ENCODE results near the gene SYPL1. TPM values are rescaled to one million over a fixed set of nuclear protein-coding genes. Genes with fewer than 3 reads are reported as not detected.

Gene SYPL1
- total and polyA plus RNA-seq, 4 experiments from 2014 or later = 46.9 to 78.3 (median 61.7) TPM

DNA sequence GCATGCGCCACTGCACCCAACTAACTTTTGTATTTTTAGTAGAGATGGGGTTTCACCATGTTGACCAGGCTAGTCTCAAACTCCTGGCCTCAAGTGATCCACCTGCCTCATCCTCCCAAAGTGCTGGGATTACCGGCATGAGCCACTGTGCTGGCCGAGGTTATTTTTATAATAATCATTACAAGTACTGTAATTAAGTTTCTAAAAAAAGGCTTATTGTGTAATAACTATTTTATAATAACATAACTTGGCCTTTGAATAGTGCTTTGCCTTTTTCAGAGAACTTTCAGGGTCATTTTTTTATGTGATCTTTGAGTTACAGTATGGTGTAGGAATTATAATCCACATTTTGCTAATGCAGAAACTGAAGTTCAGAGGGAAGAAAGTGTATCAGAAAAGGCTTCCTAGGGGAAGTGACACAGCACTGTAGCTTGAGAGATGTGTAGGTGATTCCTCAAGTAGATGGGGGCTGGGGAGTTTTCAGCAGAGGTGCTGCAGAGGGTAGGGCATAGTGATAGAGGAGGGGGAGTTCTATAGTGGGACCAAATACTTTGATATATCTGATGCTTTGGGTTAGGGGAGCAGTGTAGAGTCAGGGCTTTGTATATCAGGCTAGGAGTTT is 9.2 kb upstream of the SYPL1 start:
- Mint-ChIP-seq H3K9me3 (no peaks in the 10 kb centered on the region), H3K4me3 (no peak overlapping the region), H3K36me3 (no peaks in the 10 kb centered on the region), H3K27me3 (peaks cover 3 to 7% of the 10 kb centered on the region in 2 donors), H3K4me1 (peaks cover 10 to 19% (median 13%) of the 10 kb centered on the region in 4 donors), H3K27ac (no peak overlapping the region)
- CTCF ChIA-PET (ENCODE audit: partially characterized antibody) = interaction anchor here (0.7 kb wide), 1 partner anchor 63 kb away, joined by 3 read pairs; no protein-coding TSS in a partner anchor
- no peaks in the 10 kb centered on the region for H3K9me3 ChIP-seq (ENCODE audit: control insufficient read depth in 1 of 2, low read length in 2 of 2)
- no peaks in the 10 kb centered on the region for H3K27me3 ChIP-seq (ENCODE audit: insufficient read depth, low read length)
- intact Hi-C loops (cut with micrococcal nuclease) = no loop called here
- POLR2A ChIA-PET (ENCODE audit: partially characterized antibody) = interaction anchor here (0.5 kb wide), 1 partner anchor 1745 kb away, joined by 3 read pairs; no protein-coding TSS in a partner anchor
- no peak for DNase-seq
- peaks cover 4% of the 10 kb centered on the region for H3K4me1 ChIP-seq (ENCODE audit: insufficient read depth, low read length)
- no peak overlapping the region for H3K27ac ChIP-seq (ENCODE audit: low read depth, low read length)
- H3K4me3 ChIP-seq (ENCODE audit: low read length in 2 of 2) = no peak overlapping the region
- no peaks in the 10 kb centered on the region for H3K36me3 ChIP-seq (ENCODE audit: insufficient read depth, low read length)

GRCh38 chr7:106120500-106120899 is 8.4 kb upstream of the SYPL1 start:
- no peak for DNase-seq
- Mint-ChIP-seq H3K36me3 (no peaks in the 10 kb centered on the region), H3K4me3 (no peak overlapping the region), H3K9me3 (no peaks in the 10 kb centered on the region), H3K27me3 (peaks cover 3 to 5% of the 10 kb centered on the region in 2 donors), H3K27ac (peak overlapping the region in 1 of 7 donors; percentile 48), H3K4me1 (peaks cover 10 to 17% (median 14%) of the 10 kb centered on the region in 4 donors)
- Histone ChIP-seq H3K4me1 (ENCODE audit: insufficient read depth, low read length) (no peaks in the 10 kb centered on the region), H3K36me3 (ENCODE audit: insufficient read depth, low read length) (no peaks in the 10 kb centered on the region), H3K4me3 (ENCODE audit: low read length in 2 of 2) (no peak overlapping the region), H3K27ac (ENCODE audit: low read depth, low read length) (no peak overlapping the region), H3K27me3 (ENCODE audit: insufficient read depth, low read length) (no peaks in the 10 kb centered on the region), H3K9me3 (ENCODE audit: control insufficient read depth in 1 of 2, low read length in 2 of 2) (no peaks in the 10 kb centered on the region)
- CTCF ChIA-PET (ENCODE audit: partially characterized antibody) = no interaction called here
- intact Hi-C loops (cut with micrococcal nuclease) = no loop called here
- POLR2A ChIA-PET (ENCODE audit: partially characterized antibody) = no interaction called here

DNA sequence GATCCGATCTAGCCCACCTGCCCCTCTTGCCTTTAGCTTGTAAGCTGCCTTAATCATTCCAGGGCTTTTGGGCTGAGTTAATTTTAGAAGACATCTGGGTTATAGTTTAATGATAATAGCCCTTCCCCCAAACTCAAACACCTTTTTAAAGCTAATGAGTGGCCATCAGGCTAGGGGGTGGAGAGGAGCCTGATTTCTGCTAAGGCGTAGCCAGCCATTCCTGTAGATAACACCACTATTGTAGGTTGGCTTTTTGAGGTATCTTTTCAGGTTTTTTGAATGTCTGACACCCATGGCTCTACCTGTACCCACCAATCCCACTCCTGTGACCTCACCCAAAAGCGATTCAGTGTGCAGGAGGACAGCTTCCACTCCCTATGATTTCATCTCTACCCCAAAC is 7.6 kb upstream of the SYPL1 start:
- ChIA-PET CTCF (ENCODE audit: partially characterized antibody) (interaction anchor here (1.0 kb wide), 1 partner anchor 13 kb away, joined by 4 read pairs; no protein-coding TSS in a partner anchor), POLR2A (ENCODE audit: partially characterized antibody) (no interaction called here)
- no peak overlapping the region for H3K4me3 Mint-ChIP-seq
- H3K27me3 Mint-ChIP-seq = peaks cover 3 to 5% of the 10 kb centered on the region in 2 donors
- no peaks in the 10 kb centered on the region for H3K36me3 Mint-ChIP-seq
- H3K4me1 Mint-ChIP-seq = peaks cover 15 to 22% (median 18%) of the 10 kb centered on the region in 4 donors
- no peaks in the 10 kb centered on the region for H3K9me3 Mint-ChIP-seq
- Histone ChIP-seq H3K27ac (ENCODE audit: low read depth, low read length) (no peak overlapping the region), H3K9me3 (ENCODE audit: control insufficient read depth in 1 of 2, low read length in 2 of 2) (no peaks in the 10 kb centered on the region), H3K36me3 (ENCODE audit: insufficient read depth, low read length) (no peaks in the 10 kb centered on the region), H3K4me3 (ENCODE audit: low read length in 2 of 2) (no peak overlapping the region), H3K4me1 (ENCODE audit: insufficient read depth, low read length) (peaks cover 5% of the 10 kb centered on the region), H3K27me3 (ENCODE audit: insufficient read depth, low read length) (no peaks in the 10 kb centered on the region)
- H3K27ac Mint-ChIP-seq = peak overlapping the region in 1 of 7 donors; percentile 36
- no peak for DNase-seq
- intact Hi-C loops (cut with micrococcal nuclease) = loop anchor here (10.0 kb wide), 2 partner anchors 545 to 1175 kb away; partner anchors contain the start of gene CCDC71L

DNA sequence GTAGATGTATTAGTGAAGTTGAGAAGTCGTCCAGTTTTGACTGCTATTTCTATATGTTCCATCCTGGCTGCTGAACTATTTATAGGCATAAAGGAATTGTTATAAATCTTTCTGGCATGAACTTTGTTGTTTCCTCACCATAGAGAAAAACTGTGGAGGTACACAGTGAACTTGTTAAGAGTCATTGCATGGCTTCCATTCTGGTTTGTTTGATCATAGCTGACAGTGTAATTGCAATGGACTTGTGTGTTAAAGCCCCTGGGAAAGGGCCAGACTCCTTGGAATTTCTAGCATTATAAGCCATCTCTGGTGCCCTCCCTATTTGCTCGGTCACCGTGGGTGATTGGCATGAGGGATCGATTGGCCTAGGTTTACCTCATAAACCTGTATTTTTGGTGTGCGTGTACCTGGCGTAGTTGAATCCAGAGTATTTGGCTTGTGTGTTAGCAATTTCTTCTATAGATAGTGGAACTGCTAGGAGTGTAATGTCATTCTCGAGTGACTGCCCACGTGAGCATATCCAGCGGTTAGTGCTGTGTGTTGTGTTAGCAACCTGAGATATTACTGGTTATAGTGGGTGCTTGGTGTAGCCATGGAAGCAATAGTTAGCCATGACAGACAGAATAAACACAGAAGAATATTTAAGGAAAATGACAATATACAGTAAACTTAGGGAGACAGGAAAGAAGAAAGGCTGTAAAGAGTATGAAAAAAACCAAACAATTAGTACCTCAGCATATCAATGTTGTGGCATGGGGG is 5.9 kb upstream of the SYPL1 start:
- H3K27ac ChIP-seq (ENCODE audit: low read depth, low read length) = no peak overlapping the region
- DNase-seq = no peak
- ChIA-PET POLR2A (ENCODE audit: partially characterized antibody) (interaction anchor here (2.1 kb wide), 1 partner anchor 46 kb away, joined by 9 read pairs; no protein-coding TSS in a partner anchor), CTCF (ENCODE audit: partially characterized antibody) (interaction anchor here (1.5 kb wide), 1 partner anchor 15 kb away, joined by 4 read pairs; no protein-coding TSS in a partner anchor)
- no peaks in the 10 kb centered on the region for H3K27me3 Mint-ChIP-seq
- no peaks in the 10 kb centered on the region for H3K9me3 ChIP-seq (ENCODE audit: control insufficient read depth in 1 of 2, low read length in 2 of 2)
- H3K4me1 ChIP-seq (ENCODE audit: insufficient read depth, low read length) = peaks cover 15% of the 10 kb centered on the region
- no peaks in the 10 kb centered on the region for H3K9me3 Mint-ChIP-seq
- no peak overlapping the region for H3K27ac Mint-ChIP-seq
- no peak overlapping the region for H3K4me3 Mint-ChIP-seq
- no peaks in the 10 kb centered on the region for H3K27me3 ChIP-seq (ENCODE audit: insufficient read depth, low read length)
- intact Hi-C loops (cut with micrococcal nuclease) = loop anchor here (10.0 kb wide), 2 partner anchors 547 to 1173 kb away; partner anchors contain the start of gene CCDC71L
- no peaks in the 10 kb centered on the region for H3K36me3 Mint-ChIP-seq
- peaks cover 23 to 37% (median 28%) of the 10 kb centered on the region in 4 donors for H3K4me1 Mint-ChIP-seq
- no peak overlapping the region for H3K4me3 ChIP-seq (ENCODE audit: low read length in 2 of 2)
- no peaks in the 10 kb centered on the region for H3K36me3 ChIP-seq (ENCODE audit: insufficient read depth, low read length)

GRCh38 chr7:106116161-106116704 is 4.1 kb upstream of the SYPL1 start:
- POLR2A ChIA-PET (ENCODE audit: partially characterized antibody) = interaction anchor here (0.6 to 2.1 kb wide), 2 partner anchors 16 to 45 kb away, joined by 3 to 9 read pairs; no protein-coding TSS in a partner anchor
- H3K4me1 Mint-ChIP-seq = peaks cover 28 to 45% (median 37%) of the 10 kb centered on the region in 4 donors
- Histone ChIP-seq H3K4me1 (ENCODE audit: insufficient read depth, low read length) (peaks cover 24% of the 10 kb centered on the region), H3K27me3 (ENCODE audit: insufficient read depth, low read length) (no peaks in the 10 kb centered on the region), H3K36me3 (ENCODE audit: insufficient read depth, low read length) (no peaks in the 10 kb centered on the region), H3K27ac (ENCODE audit: low read depth, low read length) (no peak overlapping the region), H3K4me3 (ENCODE audit: low read length in 2 of 2) (no peak overlapping the region), H3K9me3 (ENCODE audit: control insufficient read depth in 1 of 2, low read length in 2 of 2) (no peaks in the 10 kb centered on the region)
- peaks cover 0 to 2% of the 10 kb centered on the region in 2 donors for H3K36me3 Mint-ChIP-seq
- H3K9me3 Mint-ChIP-seq = no peaks in the 10 kb centered on the region
- H3K27me3 Mint-ChIP-seq = no peaks in the 10 kb centered on the region
- peak overlapping the region in 2 of 7 donors; percentile 43 to 46 for H3K27ac Mint-ChIP-seq
- peak overlapping the region in 2 of 8 donors; percentile 26 to 30 for H3K4me3 Mint-ChIP-seq
- no peak for DNase-seq
- CTCF ChIA-PET (ENCODE audit: partially characterized antibody) = interaction anchor here (0.8 to 3.0 kb wide), 4 partner anchors 16 to 59 kb away, joined by 4 to 12 read pairs (median 4); no protein-coding TSS in a partner anchor
- intact Hi-C loops (cut with micrococcal nuclease) = loop anchor here (10.0 kb wide), 2 partner anchors 549 to 1171 kb away; partner anchors contain the start of gene CCDC71L

DNA sequence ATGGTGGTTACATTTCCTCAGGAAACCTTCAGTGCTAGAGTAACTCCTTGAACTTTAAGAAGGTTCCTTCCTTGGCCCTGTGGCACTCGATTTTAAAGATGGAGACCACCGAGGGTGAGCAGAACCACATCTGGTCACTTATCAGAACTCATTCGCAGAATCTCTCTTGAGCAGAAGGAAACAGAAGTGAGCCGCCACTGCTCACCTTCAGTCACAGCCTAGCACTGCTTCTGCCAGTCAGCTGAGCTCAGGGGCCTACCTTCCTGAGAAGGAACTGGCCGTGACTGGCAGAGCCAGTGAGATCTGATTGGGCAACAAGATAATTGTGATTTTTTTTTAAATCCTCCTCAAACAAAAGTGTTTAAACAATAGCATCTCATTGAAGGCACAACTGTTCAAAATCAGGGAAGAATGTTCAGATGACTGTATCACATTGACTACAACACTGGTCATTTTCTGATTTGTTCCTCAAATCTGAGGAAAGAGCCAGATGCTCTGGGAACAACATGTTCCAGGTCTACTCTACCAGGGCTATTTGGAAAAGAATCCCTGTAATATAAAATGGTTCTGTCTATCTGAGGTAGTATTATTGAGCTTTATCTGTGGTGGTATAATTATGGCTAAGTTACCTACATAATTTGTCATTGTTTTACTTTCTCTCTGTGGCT is 2.7 kb upstream of the SYPL1 start:
- H3K27me3 ChIP-seq (ENCODE audit: insufficient read depth, low read length) = no peaks in the 10 kb centered on the region
- peaks cover 38% of the 10 kb centered on the region for H3K4me1 ChIP-seq (ENCODE audit: insufficient read depth, low read length)
- DNase-seq = peak in 3 of 5 donors; percentile 11 to 23 (median 16)
- Mint-ChIP-seq H3K4me1 (peaks cover 39 to 58% (median 48%) of the 10 kb centered on the region in 4 donors), H3K36me3 (peaks cover 0 to 2% of the 10 kb centered on the region in 2 donors), H3K27me3 (no peaks in the 10 kb centered on the region), H3K9me3 (no peaks in the 10 kb centered on the region), H3K27ac (peak overlapping the region; percentile 58 to 89 (median 76)), H3K4me3 (peak overlapping the region; percentile 11 to 82 (median 70))
- intact Hi-C loops (cut with micrococcal nuclease) = loop anchor here (5.0 to 10.0 kb wide), 7 partner anchors 238 to 1170 kb away; partner anchors contain the start of genes ATXN7L1, CCDC71L, HBP1 and RINT1
- POLR2A ChIA-PET (ENCODE audit: partially characterized antibody) = interaction anchor here (5.2 kb wide), 1 partner anchor 43 kb away, joined by 142 read pairs; no protein-coding TSS in a partner anchor
- H3K36me3 ChIP-seq (ENCODE audit: insufficient read depth, low read length) = no peaks in the 10 kb centered on the region
- no peak overlapping the region for H3K27ac ChIP-seq (ENCODE audit: low read depth, low read length)
- no peak overlapping the region for H3K4me3 ChIP-seq (ENCODE audit: low read length in 2 of 2)
- no peaks in the 10 kb centered on the region for H3K9me3 ChIP-seq (ENCODE audit: control insufficient read depth in 1 of 2, low read length in 2 of 2)
- CTCF ChIA-PET (ENCODE audit: partially characterized antibody) = interaction anchor here (1.4 to 3.0 kb wide), 3 partner anchors 18 to 458 kb away, joined by 3 to 12 read pairs (median 5); no protein-coding TSS in a partner anchor
